IMR-90 (cell line): ENCODE results near the gene LY6G6D. TPM values are rescaled to one million over a fixed set of nuclear protein-coding genes. Genes with fewer than 3 reads are reported as not detected.

Experiments used
- ATAC-seq: fragments of 200-7000 bp; cut with Tn5 transposase; 2 replicates; pipeline ENCODE4 v1.9.1; 2020; ENCODE audit warnings: low read depth, mild to moderate bottlenecking, moderate library complexity
- BruUV-seq: library from RNA; stranded (reverse); fragments of 400-500 nt; replicated peaks from 2 replicates; lab custom pipeline; 2021; lab: Mats Ljungman, UMichigan
- CTCF ChIA-PET: fragments of 300-600 bp; formaldehyde crosslinking; extraction: SDS; loops from one replicate; lab custom pipeline; 2021; ENCODE audit warnings: antibody characterized with exemption; lab: Yijun Ruan, JAX
- POLR2A ChIA-PET: fragments of 300-600 bp; sonication (Branson Sonifier 250); formaldehyde crosslinking; loops from one replicate; lab custom pipeline; 2022; ENCODE audit warnings: antibody characterized with exemption; ENCODE audit not compliant: unreplicated experiment; lab: Charles Lee
- DNase-seq: peaks from one replicate; pipeline ENCODE4 v3.0.0; 2013
- H2AFZ ChIP-seq: replicated peaks from 2 replicates; pipeline ENCODE3; 2013; ENCODE audit warnings: low read length, mild to moderate bottlenecking; ENCODE audit not compliant: poor library complexity
- H2AK5ac ChIP-seq: 2 replicates; pipeline ENCODE4 v1.6.1; 2013; ENCODE audit warnings: low read depth, low read length, inconsistent platforms
- H2AK9ac ChIP-seq: replicated peaks from 2 replicates; pipeline ENCODE3; 2013; ENCODE audit warnings: mild to moderate bottlenecking, low read depth, low read length, moderate library complexity; ENCODE audit not compliant: poor library complexity
- H2BK120ac ChIP-seq: 2 replicates; pipeline ENCODE4 v1.6.1; 2013; ENCODE audit warnings: low read depth, low read length, inconsistent platforms
- H2BK15ac ChIP-seq: 3 replicates; pipeline ENCODE4 v1.6.1; 2013; ENCODE audit warnings: low read depth, low read length, inconsistent platforms
- H2BK20ac ChIP-seq: 2 replicates; pipeline ENCODE4 v1.6.1; 2013; ENCODE audit warnings: low read depth, mild to moderate bottlenecking, inconsistent platforms, low read length, moderate library complexity
- H2BK5ac ChIP-seq: 2 replicates; pipeline ENCODE4 v1.6.1; 2013; ENCODE audit warnings: mild to moderate bottlenecking, low read depth, low read length, inconsistent platforms; ENCODE audit not compliant: poor library complexity, severe bottlenecking
- H3K14ac ChIP-seq: replicated peaks from 2 replicates; pipeline ENCODE4 v1.6.1; 2013; ENCODE audit warnings: low read depth, low read length, inconsistent platforms
- H3K18ac ChIP-seq: 2 replicates; pipeline ENCODE4 v1.6.1; 2013; ENCODE audit warnings: low read depth, low read length, control low read depth
- H3K23ac ChIP-seq: 2 replicates; pipeline ENCODE4 v1.6.1; 2013; ENCODE audit warnings: low read depth, low read length, inconsistent platforms
- H3K27ac ChIP-seq: 2 replicates; pipeline ENCODE4 v1.5.1; 2013; ENCODE audit warnings: mild to moderate bottlenecking, control low read depth, low read length; ENCODE audit not compliant: insufficient read depth
- H3K27me3 ChIP-seq: 2 replicates; pipeline ENCODE4 v1.6.1; 2013; ENCODE audit warnings: low read length; ENCODE audit not compliant: control insufficient read depth, insufficient read depth
- H3K36me3 ChIP-seq: 2 replicates; pipeline ENCODE4 v1.6.1; 2013; ENCODE audit warnings: low read length, mixed read lengths; ENCODE audit not compliant: control insufficient read depth, insufficient read depth
- H3K4ac ChIP-seq: 2 replicates; pipeline ENCODE4 v1.6.1; 2013; ENCODE audit warnings: low read depth, low read length, inconsistent platforms
- H3K4me1 ChIP-seq: 2 replicates; pipeline ENCODE4 v1.6.1; 2013; ENCODE audit warnings: low read length, mixed read lengths; ENCODE audit not compliant: control insufficient read depth, insufficient read depth
- H3K4me2 ChIP-seq: 2 replicates; pipeline ENCODE4 v1.6.1; 2013; ENCODE audit warnings: low read depth, mild to moderate bottlenecking, control low read depth, low read length, moderate library complexity
- H3K4me3 ChIP-seq: 2 replicates; pipeline ENCODE4 v1.5.1; 2013; ENCODE audit warnings: low read depth, mild to moderate bottlenecking, control low read depth, low read length, moderate library complexity; ENCODE audit not compliant: insufficient read depth
- H3K56ac ChIP-seq: 2 replicates; pipeline ENCODE4 v1.6.1; 2013; ENCODE audit warnings: low read length, inconsistent platforms; ENCODE audit not compliant: insufficient read depth; ENCODE audit errors: extremely low read depth
- H3K79me1 ChIP-seq, 2 experiments: 2 replicates each; pipeline ENCODE4 v1.6.1; 2013; ENCODE audit warnings: low read length in 2 of 2, inconsistent platforms in 1 of 2, low read depth in 1 of 2
- H3K9ac ChIP-seq: 2 replicates; pipeline ENCODE4 v1.6.1; 2013; ENCODE audit warnings: low read depth, low read length, control low read depth
- H3K9me1 ChIP-seq: 2 replicates; pipeline ENCODE4 v1.6.1; 2013; ENCODE audit warnings: low read length, inconsistent platforms; ENCODE audit not compliant: insufficient read depth
- H3K9me3 ChIP-seq: 2 replicates; pipeline ENCODE4 v1.6.1; 2013; ENCODE audit warnings: low read length; ENCODE audit not compliant: control insufficient read depth, insufficient read depth
- H4K20me1 ChIP-seq: 2 replicates; pipeline ENCODE4 v1.6.1; 2013; ENCODE audit warnings: low read length, inconsistent platforms; ENCODE audit not compliant: insufficient read depth
- H4K5ac ChIP-seq: 2 replicates; pipeline ENCODE4 v1.6.1; 2013; ENCODE audit warnings: mild to moderate bottlenecking, low read depth, low read length, control low read depth
- H4K8ac ChIP-seq, 2 experiments: 2 replicates each; pipeline ENCODE4 v1.6.1; 2013; ENCODE audit warnings: low read depth in 2 of 2, low read length in 2 of 2, control low read depth in 1 of 2, inconsistent platforms in 1 of 2
- H4K91ac ChIP-seq: 2 replicates; pipeline ENCODE4 v1.6.1; 2013; ENCODE audit warnings: low read depth, low read length, inconsistent platforms; ENCODE audit not compliant: insufficient read depth
- CEBPB ChIP-seq: IDR thresholded peaks from 2 replicates; pipeline ENCODE4 v1.6.1; 2012; ENCODE audit warnings: low read depth, low read length, improper control_type of control experiment
- FOS ChIP-seq: fragments of 150-350 bp; IDR thresholded peaks from 2 replicates; pipeline ENCODE4 v1.6.1; 2016; ENCODE audit warnings: low read depth, low read length
- MAFK ChIP-seq: IDR thresholded peaks from 2 replicates; pipeline ENCODE4 v1.6.1; 2012; ENCODE audit warnings: low read depth, low read length, improper control_type of control experiment
- MAZ ChIP-seq: IDR thresholded peaks from 2 replicates; pipeline ENCODE4 v1.6.1; 2012; ENCODE audit warnings: low read depth, mild to moderate bottlenecking, low read length, improper control_type of control experiment, moderate library complexity, borderline replicate concordance
- MXI1 ChIP-seq: IDR thresholded peaks from 2 replicates; pipeline ENCODE4 v1.6.1; 2012; ENCODE audit warnings: low read depth, mild to moderate bottlenecking, low read length, moderate library complexity, borderline replicate concordance
- NFE2L2 ChIP-seq: fragments of 150-350 bp; IDR thresholded peaks from 2 replicates; pipeline ENCODE4 v1.6.1; 2016; ENCODE audit warnings: low read depth, mild to moderate bottlenecking, low read length
- POLR2A ChIP-seq: IDR thresholded peaks from 2 replicates; pipeline ENCODE4 v1.6.1; 2012; ENCODE audit warnings: mild to moderate bottlenecking, low read depth, low read length
- RAD21 ChIP-seq: IDR thresholded peaks from 2 replicates; pipeline ENCODE4 v1.6.1; 2012; ENCODE audit warnings: low read length, improper control_type of control experiment
- RCOR1 ChIP-seq: IDR thresholded peaks from 2 replicates; pipeline ENCODE4 v1.6.1; 2012; ENCODE audit warnings: mild to moderate bottlenecking, low read length, improper control_type of control experiment; ENCODE audit not compliant: insufficient replicate concordance
- SMC3 ChIP-seq: fragments of 150-350 bp; IDR thresholded peaks from 2 replicates; pipeline ENCODE4 v1.6.1; 2016; ENCODE audit warnings: low read depth, mild to moderate bottlenecking, antibody characterized with exemption, low read length, moderate library complexity
- WGBS, 2 experiments: methylation state at CpG; one replicate each; pipeline versions ENCODE4 v1.1.5 to v1.1.7; 2013; ENCODE audit warnings: missing lambda C conversion rate in 2 of 2; ENCODE audit not compliant: insufficient read length in 1 of 2; ENCODE audit errors: extremely low coverage in 2 of 2; 5-methylcytosine and 5-hydroxymethylcytosine counted together
- dilution Hi-C: fragments of 300-500 bp; cut with HindIII; formaldehyde crosslinking; loops from one replicate; pipeline ENCODE4 v1.14.3; 2018; ENCODE audit warnings: low sequenced_read_pairs; ENCODE audit not compliant: unreplicated experiment
- in situ Hi-C: fragments of 300-500 bp; cut with MboI; formaldehyde crosslinking; loops from 3 replicates; pipeline ENCODE4 v1.14.3; 2019; ENCODE audit warnings: low sequenced_read_pairs, inconsistent platforms, mixed read lengths
- intact Hi-C: fragments of 100-400 bp; cut with micrococcal nuclease; formaldehyde crosslinking; loops from 2 replicates; pipeline ENCODE4 v1.10.0; 2022
- polyA plus RNA-seq, 3 experiments: library from polyadenylated mRNA; depleted of rRNA; stranded (reverse); fragments of >200 nt; gene quantifications; 2 replicates each; pipeline ENCODE4 v1.2.3, GENCODE V29; 2012; ENCODE audit warnings: low replicate concordance in 1 of 3
- total RNA-seq: library from RNA; depleted of rRNA; stranded (reverse); fragments of >200 nt; gene quantifications from 2 replicates; pipeline ENCODE4 v1.2.3, GENCODE V29; 2012
- TF ChIP-seq, protein P1 (sequence below): fragments of 150-350 bp; IDR thresholded peaks from 2 replicates; pipeline ENCODE4 v1.6.1; 2017; ENCODE audit warnings: mild to moderate bottlenecking, antibody characterized with exemption, low read length, low read depth
- TF ChIP-seq, protein P2 (sequence below): fragments of 150-350 bp; IDR thresholded peaks from 2 replicates; pipeline ENCODE4 v1.6.1; 2016; ENCODE audit warnings: low read depth, mild to moderate bottlenecking, low read length, moderate library complexity, borderline replicate concordance

Gene LY6G6D
- total and polyA plus RNA-seq, 2 of the 4 experiments (the other 2 are of a cell fraction): not detected

DNA sequence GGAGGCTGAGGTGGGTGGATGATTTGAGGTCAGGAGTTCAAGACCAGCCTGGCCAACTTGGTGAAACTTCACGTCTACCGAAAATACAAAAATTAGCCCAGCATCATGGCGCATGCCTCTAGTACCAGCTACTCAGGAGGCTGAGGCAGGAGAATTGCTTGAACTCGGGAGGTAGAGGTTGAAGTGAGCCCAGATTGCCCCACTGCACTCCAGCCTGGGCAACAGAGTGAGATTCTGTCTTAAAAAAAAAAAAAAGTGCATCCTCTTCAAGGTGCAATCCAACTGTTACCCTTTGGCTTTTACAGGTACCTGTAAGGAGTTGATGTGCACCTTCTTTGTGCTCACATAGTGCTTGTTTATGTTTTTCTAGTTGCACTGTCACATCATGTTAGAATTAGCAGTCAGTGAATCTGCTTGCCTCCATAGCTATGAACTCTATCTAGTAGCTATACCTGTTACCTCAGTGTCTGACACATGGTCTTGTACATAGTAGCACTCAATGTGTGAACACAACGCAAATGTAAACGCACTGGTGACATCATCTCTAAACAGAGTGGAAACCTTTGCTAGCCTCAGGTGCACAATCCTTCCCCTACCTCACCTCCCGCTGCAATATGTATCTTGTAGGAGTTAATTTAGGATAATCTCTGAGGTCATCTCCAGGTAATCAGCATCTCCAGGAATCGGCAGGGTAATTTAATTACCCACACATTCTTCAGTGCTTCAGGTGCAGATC is 34.3 kb downstream of the LY6G6D start (continued):
- TF ChIP-seq CEBPB: no peak

DNA sequence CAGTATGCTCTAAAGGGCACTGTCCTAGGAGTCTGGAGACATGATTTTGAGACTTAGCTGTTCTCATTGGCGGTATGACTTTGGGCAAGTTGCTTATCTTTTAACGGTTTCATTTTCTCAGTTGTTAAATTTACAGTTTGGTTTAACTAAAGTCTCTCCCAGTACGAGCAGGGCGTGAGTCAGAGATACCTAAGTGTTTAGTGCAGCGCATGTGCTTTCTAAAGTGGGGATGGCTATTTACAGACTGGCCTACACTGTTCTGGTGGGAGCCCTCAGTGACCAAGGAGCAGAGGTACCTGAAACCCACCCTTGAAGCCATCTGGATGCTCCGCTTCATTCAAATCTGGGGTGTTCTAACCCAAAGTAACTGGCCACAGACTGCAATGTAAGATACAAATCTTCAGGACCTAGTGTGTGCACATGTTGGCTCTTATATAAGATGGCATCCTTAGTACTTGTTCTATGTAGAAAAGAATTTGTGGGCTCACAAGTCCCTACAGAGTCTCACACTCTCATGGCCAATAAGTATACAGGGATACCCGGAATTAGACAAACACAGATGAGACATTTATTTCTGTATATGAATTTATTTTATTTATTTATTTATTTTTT is 35.4 kb downstream of the LY6G6D start:
- Histone ChIP-seq H2AFZ (no peak overlapping the region), H2BK5ac (no peak overlapping the region), H3K36me3 (no peaks in the 10 kb centered on the region; the same call in 1 of the 2 replicates), H3K14ac (no peak overlapping the region), H4K91ac (no peak overlapping the region), H2BK120ac (no peak overlapping the region), H3K79me1 (0 out of 4 replicates have a peak, but pooled peaks cover 0 to 12% of the 10 kb centered on the region in 2 experiments), H3K27ac (no peak overlapping the region), H3K4me2 (no peak overlapping the region), H3K23ac (no peak overlapping the region), H3K9me3 (no peaks in the 10 kb centered on the region), H2AK5ac (no peak overlapping the region), H2AK9ac (no peak overlapping the region), H4K8ac (no peak overlapping the region), H3K4me1 (peaks cover 5% of the 10 kb centered on the region), H3K4me3 (no peak overlapping the region), H3K9me1 (peaks cover 6% of the 10 kb centered on the region), H3K27me3 (no peaks in the 10 kb centered on the region), H3K56ac (no peak overlapping the region), H3K18ac (no peak overlapping the region), H2BK15ac (no peak overlapping the region), H4K20me1 (peaks cover 3% of the 10 kb centered on the region; the same call in 1 of the 2 replicates), H3K9ac (no peak overlapping the region), H3K4ac (no peak overlapping the region), H4K5ac (no peak overlapping the region), H2BK20ac (no peak overlapping the region)
- WGBS, 2 experiments: 60% methylated on average over 4 of the region's 7 CpGs; no CpG with 5 or more reads in 1 of the 2 experiments
- BruUV-seq: no TSS peak
- in situ Hi-C loops: no loop called here
- ChIA-PET POLR2A (no interaction called here), CTCF (interaction anchor here (0.6 to 1.3 kb wide), 2 partner anchors 19 to 20 kb away, joined by 3 read pairs; no protein-coding TSS in a partner anchor)
- dilution Hi-C loops: no loop called here
- DNase-seq (peak; percentile 66), ATAC-seq (no peak)
- intact Hi-C loops: no loop called here
- TF ChIP-seq, protein P1, sequence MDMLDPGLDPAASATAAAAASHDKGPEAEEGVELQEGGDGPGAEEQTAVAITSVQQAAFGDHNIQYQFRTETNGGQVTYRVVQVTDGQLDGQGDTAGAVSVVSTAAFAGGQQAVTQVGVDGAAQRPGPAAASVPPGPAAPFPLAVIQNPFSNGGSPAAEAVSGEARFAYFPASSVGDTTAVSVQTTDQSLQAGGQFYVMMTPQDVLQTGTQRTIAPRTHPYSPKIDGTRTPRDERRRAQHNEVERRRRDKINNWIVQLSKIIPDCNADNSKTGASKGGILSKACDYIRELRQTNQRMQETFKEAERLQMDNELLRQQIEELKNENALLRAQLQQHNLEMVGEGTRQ: no peak
- TF ChIP-seq NFE2L2 (no peak), MAZ (no peak), SMC3 (no peak), POLR2A (no peak), MXI1 (no peak), RAD21 (no peak), MAFK (no peak), RCOR1 (no peak), FOS (no peak), CEBPB (no peak)
- TF ChIP-seq, protein P2, sequence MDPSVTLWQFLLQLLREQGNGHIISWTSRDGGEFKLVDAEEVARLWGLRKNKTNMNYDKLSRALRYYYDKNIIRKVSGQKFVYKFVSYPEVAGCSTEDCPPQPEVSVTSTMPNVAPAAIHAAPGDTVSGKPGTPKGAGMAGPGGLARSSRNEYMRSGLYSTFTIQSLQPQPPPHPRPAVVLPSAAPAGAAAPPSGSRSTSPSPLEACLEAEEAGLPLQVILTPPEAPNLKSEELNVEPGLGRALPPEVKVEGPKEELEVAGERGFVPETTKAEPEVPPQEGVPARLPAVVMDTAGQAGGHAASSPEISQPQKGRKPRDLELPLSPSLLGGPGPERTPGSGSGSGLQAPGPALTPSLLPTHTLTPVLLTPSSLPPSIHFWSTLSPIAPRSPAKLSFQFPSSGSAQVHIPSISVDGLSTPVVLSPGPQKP: no peak
